ENCODE measurements around the gene AUTS2.
A peak's percentile ranks its signal among the peaks of the same experiment; 100 is the strongest.

AUTS2 gene

GRCh38 chr7:70292716-70293115 is 694.4 kb downstream of the AUTS2 start:
- no peak for DNase-seq

DNA sequence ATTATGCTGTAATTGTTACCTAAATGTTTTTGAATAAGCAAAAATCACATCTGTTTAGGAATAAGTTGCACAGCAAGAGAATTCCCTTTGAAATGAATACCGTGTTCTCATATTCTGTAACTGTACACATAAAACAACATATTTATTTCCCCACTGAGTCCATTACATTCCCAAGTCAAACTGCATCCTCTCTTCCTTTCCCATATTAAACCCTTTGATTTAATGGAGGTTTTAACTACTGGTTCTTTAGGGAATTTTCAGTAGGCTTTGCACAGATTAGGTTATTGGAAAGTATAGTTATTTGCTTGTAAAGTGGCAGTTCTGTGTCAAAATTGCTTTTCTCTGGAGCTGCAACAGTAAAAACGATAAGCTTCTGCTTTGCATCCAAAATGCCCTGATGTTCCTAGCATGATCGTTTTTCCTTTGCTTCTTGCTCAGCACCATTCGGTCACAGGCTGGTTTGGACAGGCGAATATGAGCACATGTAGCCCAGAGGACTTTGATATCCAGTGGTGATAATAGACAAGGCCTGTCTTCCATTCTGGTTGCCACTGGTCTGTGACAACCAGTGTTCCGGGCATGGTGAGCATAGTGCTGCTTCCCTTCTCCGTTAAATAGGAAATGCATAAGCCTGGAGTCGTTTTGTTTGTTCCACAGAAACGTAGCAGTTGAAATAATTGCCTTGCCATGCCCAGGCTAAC is 696.1 kb downstream of the AUTS2 start:
- no peak for DNase-seq

- DNase-seq: no peak
Observed at GRCh38 chr7:70298780-70299471, 700.7 kb downstream of the AUTS2 start.

- DNase-seq: no peak
Observed at GRCh38 chr7:70299472-70299807, 701.2 kb downstream of the AUTS2 start.

GRCh38 chr7:70301673-70302185 is 703.5 kb downstream of the AUTS2 start:
- DNase-seq: no peak

- no peak for DNase-seq
Observed at GRCh38 chr7:70303309-70303708, 705.0 kb downstream of the AUTS2 start.

DNA sequence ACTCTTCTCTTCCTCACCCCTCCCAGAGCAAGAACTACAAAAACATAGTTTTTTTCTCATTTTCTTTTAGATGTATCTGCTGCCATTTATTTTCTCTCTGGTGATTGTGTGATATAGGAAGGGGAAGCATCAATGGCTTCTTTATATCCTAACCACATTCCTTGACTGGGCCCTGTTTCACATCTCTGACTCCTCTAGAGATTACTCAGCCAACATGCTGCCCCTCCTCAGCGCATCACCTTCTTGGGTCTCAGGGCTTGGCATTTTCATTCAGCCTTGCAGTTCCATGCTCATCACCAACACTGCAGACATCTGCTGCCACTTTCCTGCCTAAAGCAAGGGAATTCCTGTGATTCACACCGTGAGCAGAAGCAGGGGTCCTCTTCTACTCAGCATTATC is 705.5 kb downstream of the AUTS2 start:
- DNase-seq: no peak

DNA sequence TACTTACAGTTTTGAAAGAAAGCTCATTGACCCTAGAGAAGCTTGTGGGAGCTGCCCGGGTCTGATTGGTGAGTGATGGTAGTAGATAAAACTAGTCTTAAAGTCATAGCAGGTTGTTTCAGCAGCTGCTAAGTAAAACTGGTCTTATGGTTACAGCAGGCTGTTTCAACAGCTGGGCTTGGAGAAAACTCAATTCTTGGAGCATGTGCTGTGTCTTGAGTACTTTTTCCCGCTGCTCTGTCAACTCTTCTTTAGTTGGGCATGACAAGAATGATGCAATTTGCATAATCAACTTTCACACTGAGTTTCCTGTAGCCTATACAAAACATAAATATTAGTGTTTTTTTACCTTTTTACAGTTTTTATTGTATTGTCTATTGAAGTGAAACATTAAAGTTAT is 707.9 kb downstream of the AUTS2 start:
- no peak for DNase-seq

GRCh38 chr7:70307544-70308106 is 709.4 kb downstream of the AUTS2 start:
- no peak for DNase-seq

DNA sequence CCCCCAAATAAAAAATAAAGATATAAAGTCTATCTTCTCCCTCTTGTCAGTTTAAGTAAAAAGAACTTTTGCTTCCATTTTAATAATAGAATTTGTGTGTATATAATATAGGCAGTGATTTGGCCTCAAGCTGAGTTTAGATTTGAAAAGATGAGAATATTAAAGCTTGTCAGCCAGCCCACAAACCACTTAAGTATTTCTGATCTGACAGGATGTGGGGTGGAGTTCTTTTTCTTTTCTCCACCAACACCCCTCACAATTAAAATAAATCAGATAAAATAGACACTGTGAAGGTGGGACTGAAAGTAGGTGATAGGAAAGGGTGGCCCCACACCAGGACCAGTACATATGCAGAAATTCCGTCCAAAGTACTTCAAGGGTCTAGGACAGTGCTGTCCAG is 714.1 kb downstream of the AUTS2 start:
- no peak for DNase-seq

DNA sequence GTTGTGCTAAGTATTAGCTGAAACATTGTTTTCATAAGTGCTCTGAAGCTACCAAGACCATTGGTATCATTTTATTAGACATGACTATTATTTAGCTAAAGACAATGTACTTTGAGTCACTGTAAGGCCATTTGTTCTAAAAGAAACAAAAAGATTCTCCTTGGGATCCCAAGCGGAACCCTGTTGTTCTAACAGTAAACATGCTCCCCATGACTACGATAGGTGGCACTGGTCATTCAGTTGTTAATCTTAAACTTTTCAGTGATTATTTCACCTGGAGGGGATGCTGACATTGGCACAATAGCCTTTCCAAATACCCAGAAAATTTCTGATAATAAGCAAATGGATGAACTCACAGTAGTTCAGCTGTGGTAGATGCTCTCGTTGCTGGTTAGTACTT is 715.0 kb downstream of the AUTS2 start:
- no peak for DNase-seq

DNA sequence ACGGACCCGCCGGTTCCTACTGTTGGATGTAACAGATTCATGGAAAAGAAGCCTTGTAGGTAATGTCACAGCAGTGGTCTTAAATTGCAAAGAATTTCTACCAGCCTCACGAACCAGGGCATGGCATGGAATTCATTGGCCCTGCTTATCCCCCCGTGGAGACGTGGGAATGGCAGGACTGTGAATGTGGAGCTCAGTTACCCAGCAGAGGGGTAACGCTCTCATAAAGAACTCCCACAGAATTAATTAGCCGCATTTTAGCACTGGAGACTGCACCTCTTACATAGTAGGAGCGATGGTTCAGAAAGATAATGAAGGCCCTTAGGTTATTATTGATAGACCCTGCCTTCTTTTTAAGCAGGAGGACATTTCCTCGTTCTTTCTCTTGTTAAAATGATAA is 715.4 kb downstream of the AUTS2 start:
- no peak for DNase-seq

DNA sequence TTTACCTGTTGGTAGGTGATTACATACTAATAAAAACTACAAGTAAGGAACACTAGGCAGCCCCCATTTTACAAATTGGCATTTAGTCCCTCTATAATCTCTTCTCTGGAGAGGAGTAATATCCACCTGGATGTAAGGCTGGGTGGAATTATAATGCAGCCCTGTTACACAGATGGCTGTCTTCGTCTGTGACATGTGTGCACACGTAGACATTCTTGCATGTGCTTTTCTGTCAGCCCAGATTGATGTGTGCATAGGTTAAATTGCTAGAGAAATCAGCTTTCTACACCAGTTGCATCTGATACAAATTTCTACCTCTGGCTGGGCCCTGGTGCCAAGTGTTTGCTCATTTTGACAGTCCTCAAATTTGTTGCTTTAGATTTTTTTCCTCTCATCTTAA is 715.9 kb downstream of the AUTS2 start:
- DNase-seq: no peak

DNA sequence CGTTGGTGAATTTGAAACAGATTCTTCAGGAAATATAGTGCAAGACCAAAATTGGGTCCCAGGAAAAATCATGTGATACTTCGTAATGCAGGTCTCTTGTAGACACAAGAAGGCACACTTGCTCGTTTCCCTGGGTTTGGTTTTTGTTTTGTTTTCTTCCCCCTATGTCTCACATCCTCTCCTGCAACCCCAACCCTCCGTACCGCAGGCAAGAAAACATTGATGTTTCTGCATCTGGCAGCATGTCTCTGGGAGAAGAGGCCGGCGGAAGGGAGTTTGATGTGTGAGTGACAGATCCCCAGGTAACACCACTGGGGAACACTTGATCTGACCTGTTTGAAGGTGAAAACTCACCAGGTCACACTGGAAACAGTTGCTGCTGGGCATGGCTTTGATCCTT is 718.5 kb downstream of the AUTS2 start:
- no peak for DNase-seq

- DNase-seq: no peak
Observed at GRCh38 chr7:70317356-70317755, 719.1 kb downstream of the AUTS2 start.

DNA sequence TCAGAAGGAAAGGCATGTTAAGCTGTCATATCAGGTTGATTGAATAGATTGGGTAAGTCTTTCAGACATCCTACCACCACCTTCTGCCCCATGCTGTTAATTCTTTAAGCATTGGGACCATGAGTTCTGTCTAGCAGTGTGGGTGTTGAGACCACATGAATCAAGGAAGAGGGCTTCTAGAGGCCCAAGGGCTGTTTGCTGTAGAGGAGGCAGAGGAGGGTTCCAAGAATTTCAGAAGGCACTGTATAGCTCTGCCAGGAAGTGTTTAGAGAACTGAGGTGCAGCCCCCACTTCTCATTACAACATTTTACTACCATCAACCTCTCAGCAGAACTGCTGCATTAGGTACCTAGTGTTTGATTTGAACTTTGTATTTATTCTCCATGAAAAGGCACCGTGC is 720.2 kb downstream of the AUTS2 start:
- no peak for DNase-seq

DNA sequence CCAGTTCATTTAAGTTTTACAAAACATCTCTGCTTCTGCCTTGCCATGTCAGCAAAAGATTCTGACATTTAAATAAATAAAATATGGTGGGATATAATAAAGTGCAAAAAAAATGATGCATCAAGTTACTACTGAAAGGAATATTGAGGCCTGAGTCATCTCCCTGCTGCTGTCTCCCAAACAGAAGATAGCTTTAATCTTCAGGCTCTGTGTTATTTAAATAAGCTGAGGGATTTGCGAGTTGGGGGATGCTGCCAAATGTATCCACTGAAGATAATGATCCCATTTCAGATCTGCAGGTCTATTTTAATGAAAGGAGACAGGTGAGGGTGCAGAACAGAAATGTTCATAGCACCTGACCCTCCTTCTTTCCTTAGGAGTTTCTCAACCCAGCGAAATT is 720.8 kb downstream of the AUTS2 start:
- peak; percentile 5 for DNase-seq

GRCh38 chr7:70321016-70321590 is 722.8 kb downstream of the AUTS2 start:
- no peak for DNase-seq

DNA sequence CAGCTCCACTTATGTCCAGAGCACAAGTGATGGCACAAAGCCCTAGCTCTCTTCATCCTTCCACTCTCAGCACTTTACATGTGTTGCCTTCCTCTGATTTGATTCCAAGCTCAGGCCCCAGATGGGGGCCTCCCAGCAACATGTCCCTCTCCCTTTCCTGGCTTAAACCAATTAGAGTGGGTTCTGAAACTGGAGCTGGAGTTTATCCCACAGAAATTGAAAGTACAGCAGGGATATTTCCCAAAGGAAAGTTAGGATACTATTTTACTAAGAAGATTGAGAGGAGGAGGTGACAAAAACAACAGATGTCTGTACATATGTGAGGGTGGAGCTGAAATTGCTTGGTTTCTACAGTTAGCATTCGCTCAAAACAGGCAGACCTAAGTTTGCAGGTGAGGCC is 724.6 kb downstream of the AUTS2 start:
- DNase-seq: no peak

DNA sequence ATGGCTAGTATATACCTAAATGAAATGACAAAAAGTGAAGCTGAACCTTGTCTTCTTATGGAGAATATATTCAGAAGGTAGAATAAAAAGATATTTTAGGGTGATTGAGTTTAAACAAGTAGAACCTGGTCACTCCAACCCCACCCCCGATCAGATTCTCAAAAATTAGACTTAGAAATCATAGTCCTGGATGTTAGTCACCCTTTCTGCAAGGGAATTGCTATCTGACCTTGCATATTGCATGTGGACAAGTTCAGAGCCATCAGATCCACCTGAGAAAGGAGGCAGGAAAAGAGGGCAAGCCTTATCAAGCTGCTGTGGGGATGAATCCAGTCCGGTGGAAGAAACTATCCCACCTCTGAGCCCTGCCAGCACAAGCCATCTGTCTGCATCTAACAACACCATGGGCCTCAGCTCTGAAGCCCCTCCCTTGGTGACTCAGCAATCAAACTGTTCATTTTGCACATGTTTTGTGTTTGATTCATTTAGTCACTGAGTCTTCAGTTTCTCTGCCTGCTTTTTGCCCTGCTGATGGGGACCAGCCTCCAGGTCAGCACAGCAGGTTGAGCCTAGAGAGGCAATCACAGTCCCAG is 727.3 kb downstream of the AUTS2 start:
- DNase-seq: no peak

DNA sequence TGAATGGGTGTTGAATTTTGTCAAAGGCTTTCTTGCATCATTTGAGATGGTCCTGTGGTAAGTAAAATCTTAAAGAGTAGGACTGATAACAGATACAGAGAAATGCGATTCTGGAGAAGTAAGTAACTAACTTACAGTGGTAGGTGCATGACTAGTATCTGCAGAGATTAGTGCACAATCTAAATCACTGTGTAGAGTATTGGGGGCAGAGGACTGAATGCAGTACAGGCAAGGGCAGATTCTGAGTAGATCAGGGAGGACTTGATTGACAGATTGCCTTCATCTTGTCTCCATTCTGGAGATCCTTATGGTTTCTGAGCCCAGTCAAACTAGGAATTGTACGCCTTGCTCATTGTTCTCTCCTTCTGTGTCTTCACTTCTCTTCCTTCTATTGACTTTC is 736.0 kb downstream of the AUTS2 start:
- no peak for DNase-seq

GRCh38 chr7:70334871-70335270 is 736.6 kb downstream of the AUTS2 start:
- DNase-seq: no peak

DNA sequence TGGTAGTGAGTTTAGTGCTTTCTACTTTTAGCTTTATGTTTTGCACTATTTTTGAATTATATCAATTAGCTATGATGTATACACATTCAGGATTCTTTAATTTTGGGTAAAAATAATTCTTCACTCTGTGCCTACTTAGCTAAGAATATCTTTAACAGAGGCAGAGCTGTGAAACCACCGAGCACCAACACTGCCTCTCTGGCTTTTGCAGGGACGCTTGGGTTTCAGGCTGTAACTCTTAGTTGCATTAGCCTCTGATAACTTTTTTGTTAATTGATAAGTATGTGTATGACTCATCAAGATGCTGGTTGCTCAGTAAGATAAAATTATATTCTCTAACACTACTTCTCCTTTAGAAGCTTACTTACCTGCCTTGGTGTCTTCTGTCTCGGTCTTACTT is 738.3 kb downstream of the AUTS2 start:
- no peak for DNase-seq

- DNase-seq: peak; percentile 21
Observed at GRCh38 chr7:70338015-70338414, 739.7 kb downstream of the AUTS2 start.

Data from NCI-H1092 treated with DMSO at 0.1 percent for 48 hours (cell line).